Smooth muscle cell of the brain vasculature (primary cell): Measurements from ENCODE around the gene EP400.
"Not testable (repeated sequence)": the region's sequence is repeated elsewhere in the genome, so short reads cannot be mapped to it uniquely, and the experiment has no call there.

ENCODE experiments used
- DNase-seq: peaks from one replicate; pipeline ENCODE4 v3.0.0-alpha.2; 2012; ENCODE audit warnings: low read depth, low spot score

EP400 gene

GRCh38 chr12:131950182-131950913 lies 606 bp downstream of the EP400 start:
- no peak for DNase-seq

GRCh38 chr12:131953810-131954209 lies 4.1 kb downstream of the EP400 start:
- not testable (repeated sequence) for DNase-seq

GRCh38 chr12:131954460-131954859 lies 4.7 kb downstream of the EP400 start:
- not testable (repeated sequence) for DNase-seq

GRCh38 chr12:131959116-131959515 lies 9.4 kb downstream of the EP400 start:
- DNase-seq, result no peak

DNA sequence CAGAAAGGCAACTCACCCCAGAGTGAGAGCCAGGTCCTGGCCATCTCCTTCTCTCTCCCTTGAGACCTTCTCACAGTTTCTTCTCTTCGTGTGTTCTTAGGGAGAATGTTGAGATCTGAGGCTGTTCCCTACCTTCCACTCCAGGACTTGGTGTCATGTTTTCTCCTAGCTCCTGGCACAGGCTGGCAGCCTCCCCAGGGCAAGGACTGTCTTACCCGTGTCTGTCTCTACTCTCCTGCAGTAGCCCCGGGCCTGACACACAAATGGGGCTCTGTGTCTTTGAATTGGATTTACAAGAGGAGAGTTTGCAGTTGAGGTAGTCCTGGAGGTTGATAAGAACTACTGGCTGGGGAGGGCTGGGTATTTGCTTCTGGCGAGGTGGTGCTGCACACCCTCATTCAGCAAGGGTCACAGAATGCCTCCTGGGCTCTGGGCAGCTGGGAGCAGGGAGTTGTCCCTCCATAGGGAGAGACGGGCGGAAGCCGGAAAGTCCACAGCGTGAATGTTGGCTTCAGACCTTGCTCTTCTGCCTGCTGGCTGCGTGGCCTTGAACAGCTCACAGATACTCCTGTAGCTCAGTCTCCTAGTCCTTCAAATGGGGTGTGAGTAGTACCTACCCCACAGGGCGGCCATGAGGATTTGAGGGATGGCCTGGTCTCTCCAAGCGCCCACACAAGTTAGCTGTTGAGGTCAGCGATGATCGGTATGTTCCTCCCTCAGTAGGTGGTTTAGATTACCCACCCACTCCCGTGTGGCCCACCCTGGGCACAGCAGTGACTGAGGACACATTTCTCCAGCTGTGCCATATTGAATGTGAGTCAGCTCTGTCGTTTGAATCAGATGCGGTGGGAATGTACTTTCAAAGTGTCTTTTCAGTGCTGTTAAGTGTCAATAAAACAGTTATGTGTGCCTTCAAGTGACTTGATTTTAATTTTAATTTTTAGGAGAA lies 10.2 kb downstream of the EP400 start:
- DNase-seq, result no peak

- not testable (repeated sequence) for DNase-seq
Observed at GRCh38 chr12:131960590-131961325, 11.0 kb downstream of the EP400 start.

- not testable (repeated sequence) for DNase-seq
Observed at GRCh38 chr12:131961328-131961727, 11.6 kb downstream of the EP400 start.

DNA sequence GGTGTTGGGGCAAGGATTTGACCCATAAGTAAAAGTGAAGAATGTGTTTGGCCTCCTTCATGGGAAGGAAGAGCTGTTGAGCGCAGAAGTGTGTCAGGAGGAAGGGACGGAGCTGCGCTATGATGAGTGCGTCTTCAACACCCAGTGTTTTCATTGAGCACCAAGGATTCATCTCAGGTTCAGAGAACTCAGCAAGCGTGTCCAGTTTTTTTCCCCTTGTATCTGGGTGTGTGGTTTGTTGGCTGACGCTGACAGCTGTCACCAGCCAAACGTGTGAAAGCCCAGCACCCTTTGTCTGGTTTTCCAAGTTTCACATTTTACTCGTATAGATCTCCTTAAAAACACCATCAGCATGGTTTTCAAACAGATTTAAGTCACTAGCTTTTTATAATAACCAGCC lies 12.3 kb downstream of the EP400 start:
- DNase-seq, result no peak

DNA sequence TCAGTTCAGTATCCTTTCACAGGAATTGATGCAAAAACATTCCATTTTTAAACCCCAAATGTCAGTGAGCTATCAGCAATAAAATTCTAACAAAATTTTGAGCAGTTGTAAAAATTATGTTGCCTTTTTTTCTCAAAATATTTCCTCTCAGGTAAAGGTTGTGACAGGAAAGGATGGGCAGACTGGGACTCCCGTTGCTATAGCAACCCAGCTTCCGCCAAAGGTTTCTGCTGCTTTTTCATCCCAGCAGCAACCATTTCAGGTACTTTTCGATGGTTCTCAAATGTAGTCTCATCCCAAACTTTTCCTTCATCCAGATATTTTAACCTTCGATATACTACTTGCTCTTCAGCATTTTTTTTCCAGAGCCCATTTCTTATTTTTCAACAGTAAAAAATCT lies 13.6 kb downstream of the EP400 start:
- no peak for DNase-seq

- DNase-seq, result no peak
Observed at GRCh38 chr12:131965073-131965472, 15.3 kb downstream of the EP400 start.

GRCh38 chr12:131971226-131971625 lies 21.5 kb downstream of the EP400 start:
- no peak for DNase-seq

- DNase-seq, result no peak
Observed at GRCh38 chr12:131975228-131975627, 25.5 kb downstream of the EP400 start.

GRCh38 chr12:131979606-131980005 lies 29.9 kb downstream of the EP400 start:
- no peak for DNase-seq

- no peak for DNase-seq
Observed at GRCh38 chr12:131980263-131980662, 30.5 kb downstream of the EP400 start.

DNA sequence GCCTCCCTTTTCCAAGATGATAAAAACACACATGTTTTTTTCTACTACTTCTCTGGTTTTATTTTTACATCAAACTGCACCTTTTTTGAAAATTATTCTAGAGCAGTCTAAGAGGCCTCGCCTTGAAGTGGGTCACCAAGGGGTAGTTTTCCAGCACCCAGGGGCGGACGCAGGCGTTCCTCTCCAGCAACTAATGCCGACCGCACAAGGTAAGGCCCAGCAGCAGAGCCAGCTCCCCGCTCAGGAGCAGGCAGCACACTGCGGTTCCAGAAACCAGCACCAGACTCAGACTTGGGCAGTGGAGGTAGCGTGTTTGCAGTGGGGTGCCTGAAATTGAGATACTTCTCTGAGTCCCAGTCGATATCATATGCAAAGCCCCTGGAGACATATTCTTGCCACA lies 31.6 kb downstream of the EP400 start:
- no peak for DNase-seq

- no peak for DNase-seq
Observed at GRCh38 chr12:131982041-131982440, 32.3 kb downstream of the EP400 start.

DNA sequence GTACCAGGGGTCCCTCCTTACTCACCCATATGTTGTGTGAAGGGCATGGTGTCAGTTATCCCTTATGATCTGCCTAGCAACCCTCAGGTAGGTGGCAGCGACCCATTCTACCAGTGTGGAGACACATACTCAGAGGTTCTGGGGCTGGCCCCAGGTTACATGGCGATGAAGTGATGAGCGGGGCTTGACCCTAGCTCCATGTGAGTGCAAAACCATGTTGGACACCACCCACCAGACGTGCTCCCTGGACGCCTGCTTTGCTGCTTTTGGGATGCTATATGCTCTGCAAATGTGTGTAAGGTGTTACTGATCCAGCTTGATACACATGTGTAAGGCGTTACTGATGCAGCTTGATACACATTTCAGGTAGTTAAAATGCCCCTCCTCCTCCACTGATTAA lies 33.3 kb downstream of the EP400 start:
- no peak for DNase-seq

GRCh38 chr12:131983554-131983953 lies 33.8 kb downstream of the EP400 start:
- DNase-seq, result no peak

- DNase-seq, result no peak
Observed at GRCh38 chr12:131984334-131984733, 34.6 kb downstream of the EP400 start.

GRCh38 chr12:131985510-131985875 lies 35.8 kb downstream of the EP400 start:
- DNase-seq, result not testable (repeated sequence)

GRCh38 chr12:131986361-131986760 lies 36.6 kb downstream of the EP400 start:
- DNase-seq, result no peak

DNA sequence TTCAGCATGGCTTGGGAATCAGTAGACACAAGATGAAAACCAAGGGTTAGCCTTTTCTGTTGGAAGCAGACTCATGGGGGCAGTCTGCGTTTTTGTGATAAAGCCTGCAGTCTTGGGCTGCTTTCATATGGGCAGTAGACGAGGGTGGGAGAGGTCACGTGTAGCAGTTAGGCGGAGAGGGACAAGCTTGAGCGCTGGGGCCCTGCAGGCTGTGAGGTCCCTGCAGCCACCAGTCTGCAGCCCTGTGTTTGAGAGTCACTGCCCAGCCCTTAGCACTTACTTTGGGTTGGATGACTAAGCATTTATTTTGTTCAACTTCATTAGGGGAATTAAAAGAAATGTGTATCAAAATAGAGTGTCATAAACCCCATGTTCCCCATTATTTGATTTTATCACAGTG lies 37.2 kb downstream of the EP400 start:
- DNase-seq, result no peak
